ENCODE data around the gene MADD.
A peak's percentile ranks its signal among the peaks of the same experiment; 100 is the strongest.

The MADD gene

DNA sequence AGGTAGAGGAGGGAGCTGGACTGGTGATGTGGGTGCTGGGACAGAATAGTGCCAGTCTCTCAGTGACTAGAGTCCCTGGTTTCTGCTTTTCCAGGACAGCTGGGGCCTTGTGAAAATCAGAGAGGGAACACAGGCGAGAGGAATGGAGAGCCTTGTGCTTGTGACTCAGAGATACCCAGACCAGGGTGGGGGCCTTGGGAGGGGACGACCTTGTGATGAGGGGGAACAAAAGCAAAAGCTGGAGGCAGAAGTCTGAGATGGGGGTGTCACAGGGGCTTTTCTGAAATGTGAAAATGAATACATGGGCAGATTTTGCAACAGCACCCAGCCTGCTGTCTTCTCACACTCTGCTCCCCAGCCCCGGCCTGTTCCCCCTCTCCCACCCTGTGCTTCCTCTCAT is 15.5 kb upstream of the MADD start:
- TF ChIP-seq, protein P1, sequence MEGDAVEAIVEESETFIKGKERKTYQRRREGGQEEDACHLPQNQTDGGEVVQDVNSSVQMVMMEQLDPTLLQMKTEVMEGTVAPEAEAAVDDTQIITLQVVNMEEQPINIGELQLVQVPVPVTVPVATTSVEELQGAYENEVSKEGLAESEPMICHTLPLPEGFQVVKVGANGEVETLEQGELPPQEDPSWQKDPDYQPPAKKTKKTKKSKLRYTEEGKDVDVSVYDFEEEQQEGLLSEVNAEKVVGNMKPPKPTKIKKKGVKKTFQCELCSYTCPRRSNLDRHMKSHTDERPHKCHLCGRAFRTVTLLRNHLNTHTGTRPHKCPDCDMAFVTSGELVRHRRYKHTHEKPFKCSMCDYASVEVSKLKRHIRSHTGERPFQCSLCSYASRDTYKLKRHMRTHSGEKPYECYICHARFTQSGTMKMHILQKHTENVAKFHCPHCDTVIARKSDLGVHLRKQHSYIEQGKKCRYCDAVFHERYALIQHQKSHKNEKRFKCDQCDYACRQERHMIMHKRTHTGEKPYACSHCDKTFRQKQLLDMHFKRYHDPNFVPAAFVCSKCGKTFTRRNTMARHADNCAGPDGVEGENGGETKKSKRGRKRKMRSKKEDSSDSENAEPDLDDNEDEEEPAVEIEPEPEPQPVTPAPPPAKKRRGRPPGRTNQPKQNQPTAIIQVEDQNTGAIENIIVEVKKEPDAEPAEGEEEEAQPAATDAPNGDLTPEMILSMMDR (IDR thresholded peaks at IDR 0.05): no peak
- Mint-ChIP-seq H3K27me3 (ENCODE audit: low read depth, poor library complexity) (peaks cover 7% of the 10 kb centered on the region), H3K36me3 (ENCODE audit: low read depth) (no peaks in the 10 kb centered on the region), H3K4me1 (peaks cover 65% of the 10 kb centered on the region), H3K27ac (peak overlapping the region; percentile 99), H3K4me3 (peak overlapping the region; percentile 63), H3K9me3 (no peaks in the 10 kb centered on the region)
- DNase-seq: no peak

DNA sequence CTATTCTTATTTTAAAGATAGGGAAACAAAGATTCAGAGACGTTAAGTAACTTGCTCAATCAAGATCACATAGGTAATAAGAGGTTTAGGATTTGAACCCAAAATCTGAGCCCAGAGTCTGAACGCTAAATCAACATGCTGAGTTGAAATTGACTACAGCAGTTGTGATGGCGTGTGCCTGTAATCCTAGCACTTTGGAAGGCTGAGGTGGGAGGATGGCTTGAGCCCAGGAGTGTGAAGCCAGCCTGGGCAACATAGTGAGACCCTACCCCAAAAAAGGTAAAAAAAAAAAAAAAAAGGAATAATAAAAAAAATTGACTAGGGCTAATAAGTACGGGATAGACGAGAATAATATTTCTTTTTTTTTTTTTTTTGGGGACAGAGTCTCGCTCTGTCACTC is 13.6 kb upstream of the MADD start:
- no peak overlapping the region for H3K27ac Mint-ChIP-seq
- H3K4me1 Mint-ChIP-seq: peaks cover 65% of the 10 kb centered on the region
- peaks cover 7% of the 10 kb centered on the region for H3K27me3 Mint-ChIP-seq (ENCODE audit: low read depth, poor library complexity)
- H3K4me3 Mint-ChIP-seq: no peak overlapping the region
- DNase-seq: no peak
- H3K36me3 Mint-ChIP-seq (ENCODE audit: low read depth): no peaks in the 10 kb centered on the region
- H3K9me3 Mint-ChIP-seq: no peaks in the 10 kb centered on the region
- TF ChIP-seq, protein P1 (IDR thresholded peaks at IDR 0.05): no peak

DNA sequence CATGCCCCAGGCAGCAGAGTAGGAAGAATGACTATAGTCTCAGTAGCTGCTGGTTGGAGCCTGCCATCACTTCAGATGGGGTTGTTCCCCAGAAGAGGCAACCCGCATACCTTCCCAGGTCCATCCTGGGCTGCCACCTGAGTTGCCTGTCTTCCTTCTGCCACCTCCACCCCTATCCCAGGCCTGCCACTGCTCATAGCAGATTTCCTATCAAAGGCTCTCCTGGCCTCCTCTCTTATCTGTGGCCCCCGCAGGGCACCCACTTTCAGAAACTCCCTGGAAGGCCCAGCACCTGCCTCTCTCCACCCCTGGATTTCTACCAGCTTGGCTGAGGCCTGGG is 12.8 kb upstream of the MADD start:
- no peak for DNase-seq
- Mint-ChIP-seq H3K4me1 (peaks cover 58% of the 10 kb centered on the region), H3K36me3 (ENCODE audit: low read depth) (no peaks in the 10 kb centered on the region), H3K27me3 (ENCODE audit: low read depth, poor library complexity) (peaks cover 4% of the 10 kb centered on the region), H3K27ac (peak overlapping the region; percentile 93), H3K9me3 (no peaks in the 10 kb centered on the region), H3K4me3 (no peak overlapping the region)
- TF ChIP-seq, protein P1 (IDR thresholded peaks at IDR 0.05): no peak

DNA sequence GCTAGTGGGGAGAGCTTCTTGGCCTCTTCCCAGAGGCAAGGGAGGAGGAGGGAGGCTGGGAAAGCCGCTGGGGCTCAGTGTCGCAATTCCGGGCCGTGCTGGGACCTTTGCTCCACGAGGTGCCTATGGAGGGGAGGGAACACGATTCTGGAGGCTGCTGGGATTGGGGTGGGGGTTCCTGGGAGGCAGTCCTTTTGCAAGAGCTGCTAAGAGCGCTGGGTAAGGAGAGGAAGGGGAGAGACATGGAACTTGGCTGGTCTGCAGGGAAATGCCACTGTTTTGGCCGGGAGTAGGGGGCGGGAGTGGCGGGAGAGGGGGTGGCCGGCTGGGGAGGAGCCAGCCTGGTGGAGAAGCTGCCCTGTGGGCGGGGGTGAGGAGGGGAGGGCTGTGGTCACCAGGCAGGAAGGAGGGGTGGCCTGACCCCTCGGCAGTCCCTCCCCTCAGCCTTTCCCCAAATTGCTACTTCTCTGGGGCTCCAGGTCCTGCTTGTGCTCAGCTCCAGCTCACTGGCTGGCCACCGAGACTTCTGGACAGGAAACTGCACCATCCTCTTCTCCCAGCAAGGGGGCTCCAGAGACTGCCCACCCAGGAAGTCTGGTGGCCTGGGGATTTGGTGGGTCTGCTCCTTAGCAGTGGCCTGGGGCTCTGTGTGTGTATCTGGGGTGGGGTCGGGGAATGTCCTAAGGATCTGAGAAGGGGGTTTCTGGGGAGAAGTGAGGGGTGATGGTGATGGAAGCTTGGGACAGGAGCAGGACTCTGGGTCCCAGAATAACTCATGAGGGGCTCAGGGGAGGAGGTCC is 12.2 kb upstream of the MADD start, which contains the start of gene NR1H3:
Gene NR1H3, plus strand, starts transcription at position 480 of the 800 bp plus-strand sequence. CDS start 1,221 bp downstream, outside the sequence.
- TF ChIP-seq, protein P1 (IDR thresholded peaks at IDR 0.05): peak; percentile 53
- peaks cover 58% of the 10 kb centered on the region for H3K4me1 Mint-ChIP-seq
- H3K36me3 Mint-ChIP-seq (ENCODE audit: low read depth): no peaks in the 10 kb centered on the region
- no peaks in the 10 kb centered on the region for H3K9me3 Mint-ChIP-seq
- DNase-seq: peak; percentile 73
- H3K27ac Mint-ChIP-seq: peak within 1 kb of the TSS; percentile 93
- H3K4me3 Mint-ChIP-seq: peak within 1 kb of the TSS; percentile 74
- peaks cover 3% of the 10 kb centered on the region for H3K27me3 Mint-ChIP-seq (ENCODE audit: low read depth, poor library complexity)

DNA sequence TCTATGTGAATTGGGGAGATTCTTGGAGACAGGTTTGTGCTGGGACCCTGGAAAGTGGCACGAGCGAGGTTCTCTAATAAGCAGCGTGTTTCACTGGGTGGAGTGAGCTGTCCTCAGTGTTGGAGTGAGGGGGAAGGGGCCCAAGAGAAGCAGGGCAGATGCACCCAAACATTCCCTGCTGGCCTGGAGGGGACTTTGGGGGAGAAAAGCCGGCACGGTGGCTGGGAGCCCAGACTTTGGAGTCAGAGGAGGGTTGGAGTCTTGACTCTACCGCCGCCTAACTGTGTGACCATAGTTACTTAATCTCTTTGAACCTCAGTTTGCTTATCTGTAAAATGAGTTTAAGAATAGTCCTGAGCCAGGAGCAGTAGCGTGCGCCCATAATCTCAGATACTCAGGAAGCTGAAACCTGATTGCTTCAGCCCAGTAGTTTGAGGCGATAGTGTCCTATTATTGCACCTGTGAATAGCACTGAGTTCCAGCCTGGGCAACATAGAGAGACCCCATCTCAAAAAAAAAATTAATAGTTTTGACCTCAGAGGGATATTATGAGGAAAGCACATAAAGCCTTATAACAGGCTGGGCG is 11.5 kb upstream of the MADD start:
- TF ChIP-seq, protein P1 (IDR thresholded peaks at IDR 0.05): no peak
- peak overlapping the region; percentile 74 for H3K4me3 Mint-ChIP-seq
- H3K4me1 Mint-ChIP-seq: peaks cover 53% of the 10 kb centered on the region
- peak overlapping the region; percentile 91 for H3K27ac Mint-ChIP-seq
- no peaks in the 10 kb centered on the region for H3K36me3 Mint-ChIP-seq (ENCODE audit: low read depth)
- DNase-seq: no peak
- peaks cover 3% of the 10 kb centered on the region for H3K27me3 Mint-ChIP-seq (ENCODE audit: low read depth, poor library complexity)
- H3K9me3 Mint-ChIP-seq: no peaks in the 10 kb centered on the region

All from nephron progenitor cell (in vitro differentiated cells).